ENCODE results near the gene PLD4.
"Not testable (repeated sequence)": the region's sequence is repeated elsewhere in the genome, so short reads cannot be mapped to it uniquely, and the experiment has no call there.

The PLD4 gene

DNA sequence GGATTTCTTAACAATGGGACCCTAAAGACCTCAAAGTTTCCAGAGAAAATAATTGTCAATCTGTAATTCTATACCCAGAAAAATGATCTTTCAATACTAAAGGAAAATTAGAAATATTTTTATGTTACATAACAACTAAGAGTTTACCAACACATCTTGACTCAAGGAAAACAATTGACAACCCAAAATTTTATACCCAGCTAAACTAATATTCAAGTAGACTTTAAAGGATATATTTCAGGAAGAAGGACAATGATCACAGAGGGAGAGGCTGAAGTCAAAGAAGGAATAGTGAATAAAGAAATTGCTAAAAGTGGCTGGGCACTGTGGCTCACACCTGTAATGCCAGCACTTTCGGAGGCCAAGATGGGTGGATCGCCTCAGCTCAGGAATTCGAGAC lies 12.6 kb upstream of the PLD4 start:
- no peak for DNase-seq
- no peak for ATAC-seq
- Mint-ChIP-seq H3K9me3 (peaks cover 12 to 24% of the 10 kb centered on the region in 2 donors), H3K4me3 (no peak overlapping the region), H3K27ac (no peak overlapping the region), H3K4me1 (no peaks in the 10 kb centered on the region), H3K27me3 (peaks cover 52% of the 10 kb centered on the region)

DNA sequence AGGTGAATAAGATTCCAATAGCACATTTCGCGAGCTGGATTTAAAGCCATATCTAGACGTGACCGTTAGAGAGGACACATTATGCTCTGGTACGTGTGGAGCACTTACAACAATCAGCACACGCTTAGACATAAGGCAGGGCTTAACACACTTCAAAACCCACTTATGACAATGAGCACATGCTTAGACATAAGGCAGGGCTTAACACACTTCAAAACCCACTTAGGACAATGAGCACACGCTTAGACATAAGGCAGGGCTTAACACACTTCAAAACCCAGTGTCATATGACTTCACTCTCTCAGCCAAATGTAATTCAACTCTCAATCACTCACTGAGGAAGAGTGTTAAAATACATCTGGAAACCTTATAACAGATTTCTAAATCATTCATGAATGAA lies 11.2 kb upstream of the PLD4 start:
- H3K9me3 Mint-ChIP-seq, result peaks cover 12 to 24% of the 10 kb centered on the region in 2 donors
- no peaks in the 10 kb centered on the region for H3K4me1 Mint-ChIP-seq
- no peak overlapping the region for H3K4me3 Mint-ChIP-seq
- peaks cover 45% of the 10 kb centered on the region for H3K27me3 Mint-ChIP-seq
- no peak overlapping the region for H3K27ac Mint-ChIP-seq
- DNase-seq, result no peak
- ATAC-seq, result no peak

DNA sequence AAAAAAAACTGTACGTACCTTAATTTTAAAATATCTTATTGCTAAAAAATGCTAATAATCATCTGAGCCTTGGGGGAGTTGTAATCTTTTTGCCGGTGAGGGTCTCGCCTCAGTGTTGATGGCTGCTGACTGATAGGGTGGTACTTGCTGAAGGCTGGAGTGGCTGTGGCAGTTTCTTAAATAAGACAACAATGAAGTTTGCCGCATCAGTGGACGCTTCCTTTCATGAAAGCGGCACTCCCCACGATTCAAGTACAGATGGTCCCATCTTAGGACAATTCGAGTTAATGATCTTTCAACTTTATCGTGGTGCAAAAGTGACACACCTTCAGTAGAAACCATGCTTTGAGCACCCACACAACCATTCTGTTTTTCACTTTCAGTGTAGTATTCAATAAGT lies 7.6 kb upstream of the PLD4 start:
- no peak for DNase-seq
- no peaks in the 10 kb centered on the region for H3K4me1 Mint-ChIP-seq
- H3K27ac Mint-ChIP-seq, result no peak overlapping the region
- ATAC-seq, result no peak
- peaks cover 34% of the 10 kb centered on the region for H3K27me3 Mint-ChIP-seq
- H3K4me3 Mint-ChIP-seq, result no peak overlapping the region
- peaks cover 2 to 3% of the 10 kb centered on the region in 2 donors for H3K9me3 Mint-ChIP-seq

DNA sequence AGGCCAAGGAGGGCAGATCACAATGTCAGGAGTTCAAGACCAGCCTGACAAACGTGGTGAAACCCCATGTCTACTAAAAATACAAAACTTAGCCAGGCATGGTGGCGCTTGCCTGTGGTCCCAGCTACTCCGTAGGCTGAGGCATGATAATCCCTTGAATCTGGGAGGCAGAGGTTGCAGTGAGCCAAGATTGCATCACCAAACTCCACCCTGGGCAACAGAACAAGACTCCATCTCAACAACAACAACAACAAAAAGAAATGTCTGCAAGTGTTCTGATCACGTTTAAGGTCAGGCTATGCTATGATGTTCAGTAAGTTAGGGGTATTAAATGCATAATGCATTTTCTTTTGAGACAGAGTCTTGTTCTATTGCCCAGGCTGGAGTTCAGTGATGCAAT lies 6.7 kb upstream of the PLD4 start:
- H3K27ac Mint-ChIP-seq, result no peak overlapping the region
- no peak overlapping the region for H3K4me3 Mint-ChIP-seq
- H3K27me3 Mint-ChIP-seq, result peaks cover 34% of the 10 kb centered on the region
- no peak for DNase-seq
- no peaks in the 10 kb centered on the region for H3K4me1 Mint-ChIP-seq
- ATAC-seq, result no peak
- no peaks in the 10 kb centered on the region for H3K9me3 Mint-ChIP-seq

DNA sequence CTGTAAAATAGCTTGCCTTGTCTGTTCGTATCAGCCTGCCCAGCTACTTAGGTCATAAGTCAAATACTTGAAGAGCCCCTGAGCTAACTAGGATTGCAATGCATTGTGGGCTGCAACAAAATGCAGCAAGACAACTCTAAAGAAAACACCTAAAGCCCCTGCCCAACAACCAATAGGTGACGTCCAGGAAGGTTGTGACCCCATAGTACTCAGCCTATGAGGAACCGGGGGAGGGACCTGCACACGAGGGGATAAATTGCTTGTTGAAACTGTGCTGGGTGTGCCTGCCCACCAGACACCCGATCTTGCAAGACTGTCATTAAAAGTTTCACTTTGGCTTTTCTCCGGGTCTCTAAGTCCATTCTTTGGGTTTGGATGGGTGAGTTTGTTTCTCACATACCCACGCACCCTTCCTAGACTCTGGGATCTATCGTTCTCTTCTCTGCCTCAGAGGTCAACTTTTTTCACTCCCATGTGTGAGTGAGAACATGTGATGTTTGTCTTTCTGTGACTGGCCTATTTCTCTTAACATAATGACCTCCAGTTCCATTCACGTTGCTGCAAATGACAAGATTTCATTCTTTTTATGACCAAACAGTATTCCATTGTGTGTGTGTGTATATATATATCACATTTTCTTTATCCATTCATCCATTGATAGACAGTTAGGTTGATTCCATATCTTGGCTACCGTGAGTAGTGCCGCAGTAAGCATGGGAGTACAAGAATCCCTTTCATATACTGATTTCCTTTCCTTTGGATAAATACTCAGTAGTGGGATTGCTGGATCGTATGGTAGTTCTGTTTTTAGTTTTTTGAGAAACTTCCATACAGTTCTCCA lies 5.3 kb upstream of the PLD4 start:
- DNase-seq, H3K27ac Mint-ChIP-seq, H3K4me3 Mint-ChIP-seq, H3K4me1 Mint-ChIP-seq, H3K9me3 Mint-ChIP-seq, ATAC-seq: not testable (repeated sequence)
- H3K27me3 Mint-ChIP-seq, result peaks cover 23% of the 10 kb centered on the region

DNA sequence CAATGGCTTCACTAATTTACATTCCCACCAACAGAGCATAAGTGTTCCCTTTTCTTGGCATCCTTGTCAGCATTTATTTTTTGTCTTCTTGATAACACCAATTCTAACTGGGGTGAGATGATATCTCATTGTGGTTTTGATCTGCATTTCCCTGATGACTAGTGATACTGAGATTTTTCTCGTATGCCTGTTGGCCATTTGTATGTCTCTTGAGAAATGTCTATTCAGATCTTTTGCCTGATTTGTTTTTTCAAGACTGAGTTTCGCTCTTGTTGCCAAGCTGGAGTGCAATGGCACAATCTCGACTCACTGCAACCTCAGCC lies 4.7 kb upstream of the PLD4 start:
- H3K27me3 Mint-ChIP-seq, result peaks cover 17% of the 10 kb centered on the region
- DNase-seq, result no peak
- no peak overlapping the region for H3K4me3 Mint-ChIP-seq
- H3K27ac Mint-ChIP-seq, result no peak overlapping the region
- H3K9me3 Mint-ChIP-seq, result peaks cover 0 to 9% of the 10 kb centered on the region in 2 donors
- H3K4me1 Mint-ChIP-seq, result no peaks in the 10 kb centered on the region
- no peak for ATAC-seq

DNA sequence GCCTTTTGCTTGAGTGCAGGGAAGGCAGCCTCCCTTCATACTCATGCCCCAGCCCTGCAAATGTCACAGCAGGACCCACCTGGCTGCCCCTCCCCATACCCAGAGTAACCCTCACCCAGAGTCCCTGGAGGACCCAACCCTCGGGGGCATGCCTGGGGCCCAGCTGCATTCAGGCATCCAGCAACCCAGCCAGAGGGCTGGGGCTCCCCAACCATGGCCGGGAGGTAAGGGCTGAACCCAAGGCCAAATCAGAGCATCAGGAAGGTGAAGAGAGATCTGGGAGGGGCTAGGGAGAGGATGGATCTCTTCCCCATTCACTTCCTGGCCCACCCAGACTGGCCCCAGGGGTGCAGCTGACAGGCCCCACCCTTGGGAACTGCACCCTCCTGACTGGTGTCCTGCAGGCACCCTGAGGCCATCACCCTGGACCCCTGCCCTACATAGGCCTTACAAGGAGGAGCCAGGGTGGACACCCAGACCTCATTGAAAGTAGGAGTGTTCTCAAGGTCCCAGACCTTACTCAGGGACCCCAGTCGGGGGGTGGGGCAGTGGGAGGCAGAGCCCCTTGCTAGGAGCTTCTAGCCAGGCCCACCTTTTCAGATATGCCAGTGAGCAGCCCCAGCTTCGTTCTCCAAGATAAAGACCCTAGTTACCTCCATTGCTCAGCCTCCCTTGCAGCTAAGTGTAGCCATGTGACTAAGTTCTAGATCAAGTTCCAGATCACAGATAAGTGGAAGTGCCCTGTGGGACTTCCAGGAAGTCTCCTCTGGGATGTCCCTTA lies 849 bp upstream of the PLD4 start:
- H3K27ac Mint-ChIP-seq, result no peak overlapping the region
- no peak for ATAC-seq
- DNase-seq, result no peak
- peaks cover 15% of the 10 kb centered on the region for H3K4me1 Mint-ChIP-seq
- no peak overlapping the region for H3K4me3 Mint-ChIP-seq
- H3K27me3 Mint-ChIP-seq, result peaks cover 17% of the 10 kb centered on the region
- H3K9me3 Mint-ChIP-seq, result peaks cover 0 to 9% of the 10 kb centered on the region in 2 donors

DNA sequence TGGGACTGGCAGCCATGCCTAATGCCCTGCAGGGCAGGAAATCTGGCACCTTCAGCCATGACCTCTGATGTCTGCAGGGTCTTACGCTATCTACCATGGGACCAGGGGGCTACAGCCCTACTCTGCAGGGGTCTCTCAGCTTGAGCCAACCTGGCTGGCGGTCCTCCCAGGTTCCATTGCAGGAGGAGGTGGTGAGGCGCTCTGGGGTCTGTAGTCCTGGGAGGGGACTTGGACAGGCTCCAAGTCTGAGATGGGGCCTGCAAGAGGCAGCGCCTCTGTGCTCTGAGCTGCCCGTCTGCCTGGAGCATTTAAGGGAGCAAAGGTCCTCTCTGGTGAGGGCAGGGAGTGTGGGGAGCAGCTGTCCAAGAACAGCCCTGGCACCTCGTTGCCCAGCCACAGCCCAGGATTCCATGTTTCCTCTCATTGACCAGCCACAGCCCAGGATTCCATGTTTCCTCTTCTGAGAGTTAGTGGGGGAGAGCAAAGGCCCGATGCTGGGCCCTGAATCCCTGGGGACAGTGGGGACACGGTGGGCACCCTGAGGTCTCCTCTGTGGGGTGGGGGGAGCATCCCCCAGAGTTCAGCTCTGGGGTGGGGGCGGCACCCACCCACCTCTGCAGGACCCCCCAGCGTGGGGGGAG lies 655 bp downstream of the PLD4 start:
- H3K27me3 Mint-ChIP-seq, result peaks cover 23% of the 10 kb centered on the region
- peak overlapping the region in 1 of 2 donors; percentile 78 for H3K27ac Mint-ChIP-seq
- peaks cover 0 to 9% of the 10 kb centered on the region in 2 donors for H3K9me3 Mint-ChIP-seq
- H3K4me3 Mint-ChIP-seq, result no peak overlapping the region
- H3K4me1 Mint-ChIP-seq, result peaks cover 15% of the 10 kb centered on the region
- ATAC-seq, result no peak
- DNase-seq, result no peak

DNA sequence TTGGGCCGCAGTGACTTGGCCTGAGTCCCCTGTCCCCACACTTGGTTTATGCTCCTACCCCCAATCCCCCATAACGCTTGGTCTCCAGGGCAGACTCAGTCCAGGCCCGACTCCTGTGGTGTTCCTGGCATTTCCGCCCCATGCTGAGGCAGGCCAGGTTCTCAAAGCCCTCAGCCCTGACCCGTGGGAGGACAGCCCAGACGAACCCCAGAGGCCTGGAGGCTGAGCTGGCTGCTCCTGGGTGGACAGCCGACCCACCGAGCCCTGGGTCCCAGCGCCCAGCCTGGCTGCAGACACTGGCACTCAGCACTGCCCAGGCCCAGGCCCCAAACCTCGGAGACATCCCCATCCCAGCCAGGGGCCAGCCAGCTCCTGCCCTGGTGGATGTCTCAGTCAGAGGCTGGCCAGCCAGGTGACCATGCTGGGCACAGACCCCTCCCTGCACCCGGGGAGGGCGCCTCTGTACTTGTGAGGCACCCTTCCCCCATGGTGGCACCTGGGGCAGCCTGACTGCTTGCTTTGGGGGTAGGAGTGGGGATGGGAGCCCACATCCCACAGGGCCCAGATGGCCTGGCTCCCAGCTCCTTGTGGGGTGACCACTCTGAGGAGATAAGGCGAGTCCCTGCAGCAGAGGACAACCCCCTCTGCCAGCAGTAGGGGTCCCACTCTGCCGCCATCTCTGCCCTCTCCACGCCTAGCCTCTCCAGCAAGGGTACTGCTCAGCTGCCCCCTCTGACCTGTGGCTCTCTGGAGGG lies 1.4 kb downstream of the PLD4 start:
- Mint-ChIP-seq H3K9me3 (peaks cover 0 to 9% of the 10 kb centered on the region in 2 donors), H3K27me3 (peaks cover 21% of the 10 kb centered on the region), H3K4me3 (no peak overlapping the region), H3K4me1 (peaks cover 15% of the 10 kb centered on the region), H3K27ac (no peak overlapping the region)
- DNase-seq (no peak), ATAC-seq (no peak)

DNA sequence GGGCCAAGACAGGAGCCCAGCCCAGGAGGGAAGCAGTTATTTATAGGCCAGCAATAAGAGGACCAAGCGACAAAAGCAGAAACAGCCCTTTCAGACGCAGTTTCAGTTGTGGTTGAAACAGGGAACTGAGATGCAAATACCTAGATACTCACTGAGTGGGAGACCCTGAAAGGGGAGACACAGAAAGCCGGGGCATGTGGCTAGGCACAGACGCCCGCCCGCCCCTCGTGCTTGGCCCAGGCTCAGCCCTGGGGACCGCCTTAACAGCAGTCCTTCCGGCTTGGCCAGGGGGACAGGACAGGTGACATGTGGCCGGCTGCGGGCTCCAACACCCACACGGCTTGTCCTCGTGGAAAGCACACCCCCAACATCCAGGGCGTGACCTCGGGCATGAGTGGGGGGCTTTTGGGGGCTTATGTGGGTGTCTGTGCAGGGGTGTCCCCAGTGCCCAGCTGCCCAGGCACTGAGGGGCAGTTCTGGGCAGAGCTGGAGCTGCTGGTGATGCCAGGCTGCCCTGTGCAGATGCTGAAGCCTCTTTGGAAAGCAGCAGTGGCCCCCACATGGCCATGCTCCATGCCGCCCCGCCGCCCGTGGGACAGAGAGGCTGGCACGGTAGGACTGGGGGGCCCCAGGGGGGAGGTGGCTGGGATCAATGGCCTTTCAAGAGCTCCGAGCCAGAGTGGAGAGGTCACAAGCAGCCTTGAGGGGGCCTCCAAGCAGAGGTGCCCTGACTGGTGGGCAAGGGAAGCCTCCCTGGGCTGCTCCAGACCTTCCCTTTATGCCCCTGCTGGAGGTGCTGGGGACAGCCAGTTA lies 2.1 kb downstream of the PLD4 start:
- Mint-ChIP-seq H3K4me1 (peaks cover 15% of the 10 kb centered on the region), H3K27ac (no peak overlapping the region), H3K27me3 (peaks cover 14% of the 10 kb centered on the region), H3K4me3 (no peak overlapping the region), H3K9me3 (peaks cover 0 to 9% of the 10 kb centered on the region in 2 donors)
- ATAC-seq, result peak; percentile 82
- peak in 1 of 2 donors; percentile 39 for DNase-seq

DNA sequence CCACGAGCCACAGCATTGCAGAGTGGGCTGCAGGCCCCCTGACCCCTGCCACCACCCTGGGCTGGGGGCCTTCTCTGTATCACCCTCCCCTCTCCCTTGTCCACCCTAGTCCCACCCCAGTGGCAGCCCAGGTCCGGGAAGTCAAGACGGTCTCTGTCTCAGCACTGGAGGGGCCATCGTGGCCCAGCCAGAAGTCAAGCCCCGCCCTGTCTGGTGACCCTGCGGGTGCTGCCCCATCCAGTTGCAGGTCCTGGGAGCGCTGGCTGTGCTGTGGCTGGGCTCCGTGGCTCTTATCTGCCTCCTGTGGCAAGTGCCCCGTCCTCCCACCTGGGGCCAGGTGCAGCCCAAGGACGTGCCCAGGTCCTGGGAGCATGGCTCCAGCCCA lies 2.7 kb downstream of the PLD4 start:
- peaks cover 15% of the 10 kb centered on the region for H3K4me1 Mint-ChIP-seq
- no peak overlapping the region for H3K27ac Mint-ChIP-seq
- H3K9me3 Mint-ChIP-seq, result peaks cover 0 to 9% of the 10 kb centered on the region in 2 donors
- peaks cover 14% of the 10 kb centered on the region for H3K27me3 Mint-ChIP-seq
- no peak overlapping the region for H3K4me3 Mint-ChIP-seq
- no peak for DNase-seq
- no peak for ATAC-seq

DNA sequence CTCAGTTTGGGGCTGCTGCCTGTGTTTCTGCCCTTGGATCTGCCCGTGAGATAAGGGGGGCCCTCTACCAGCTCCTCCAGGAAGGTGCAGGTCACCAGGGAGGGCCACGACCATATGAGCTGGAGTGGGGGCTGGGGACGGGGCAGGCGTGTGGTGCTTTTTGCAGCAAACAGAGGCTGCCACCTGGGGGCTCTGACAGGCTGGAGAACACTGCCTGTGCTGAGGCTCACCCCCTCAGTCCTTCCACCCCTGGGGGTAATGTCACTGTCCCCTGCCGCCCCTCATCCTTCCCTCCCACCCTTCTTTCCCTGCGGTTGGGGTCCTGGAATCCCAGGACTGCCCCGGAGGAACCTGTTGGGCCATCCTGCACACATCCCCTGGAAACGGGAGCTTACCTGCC lies 3.2 kb downstream of the PLD4 start:
- peaks cover 0 to 9% of the 10 kb centered on the region in 2 donors for H3K9me3 Mint-ChIP-seq
- peaks cover 14% of the 10 kb centered on the region for H3K27me3 Mint-ChIP-seq
- no peak overlapping the region for H3K4me3 Mint-ChIP-seq
- H3K27ac Mint-ChIP-seq, result no peak overlapping the region
- DNase-seq (no peak), ATAC-seq (no peak)
- peaks cover 15% of the 10 kb centered on the region for H3K4me1 Mint-ChIP-seq

DNA sequence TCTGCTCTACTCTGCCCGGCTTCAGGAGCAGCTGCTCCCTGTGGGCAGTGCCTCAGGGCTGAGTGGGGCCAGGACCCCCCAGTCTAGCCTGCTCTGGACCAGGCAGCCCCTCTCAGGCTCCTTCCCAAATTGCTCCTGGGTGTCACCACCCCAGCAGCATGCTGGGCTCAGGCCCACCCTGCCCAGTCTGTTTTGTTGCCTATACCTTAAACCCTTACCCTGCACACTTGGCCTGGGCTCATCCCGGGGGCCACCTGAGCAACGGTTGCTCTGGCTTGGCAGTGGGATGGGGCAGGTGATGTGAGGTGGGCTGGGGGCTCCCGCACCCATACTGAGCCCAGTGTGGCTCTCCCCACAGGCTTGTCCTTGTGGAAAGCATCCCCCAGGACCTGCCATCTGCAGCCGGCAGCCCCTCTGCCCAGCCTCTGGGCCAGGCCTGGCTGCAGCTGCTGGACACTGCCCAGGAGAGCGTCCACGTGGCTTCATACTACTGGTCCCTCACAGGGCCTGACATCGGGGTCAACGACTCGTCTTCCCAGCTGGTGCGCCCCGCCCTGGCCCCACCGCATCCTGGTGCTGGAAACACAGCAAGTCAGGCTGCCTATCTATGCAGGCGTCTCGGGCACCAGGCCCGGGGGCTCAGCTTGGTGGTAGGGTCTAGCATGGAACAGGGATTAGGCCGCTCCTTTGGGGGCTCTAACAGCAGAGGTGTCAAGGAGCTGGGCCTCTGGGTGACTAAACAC lies 3.9 kb downstream of the PLD4 start:
- no peak overlapping the region for H3K27ac Mint-ChIP-seq
- peaks cover 15% of the 10 kb centered on the region for H3K4me1 Mint-ChIP-seq
- peaks cover 0 to 9% of the 10 kb centered on the region in 2 donors for H3K9me3 Mint-ChIP-seq
- H3K27me3 Mint-ChIP-seq, result peaks cover 14% of the 10 kb centered on the region
- ATAC-seq, result no peak
- H3K4me3 Mint-ChIP-seq, result no peak overlapping the region
- DNase-seq, result no peak

All from stimulated activated naive CD8-positive, alpha-beta T cell treated with anti-CD3 and anti-CD28 coated beads, Interleukin-15, amount 100 ng/mL, for 72 hours (primary cell).